ENCODE results near the gene PNRC2. TPM values are rescaled to one million over a fixed set of nuclear protein-coding genes. Genes with fewer than 3 reads are reported as not detected.

PNRC2 gene
- total and polyA plus RNA-seq, 2 of the 13 experiments (the other 11 are each of a cell fraction or from before 2014, with no cell fraction given) = 74.9 to 97.5 TPM

GRCh38 chr1:23959461-23960290 is at the start of gene PNRC2 (continued):
- TF ChIP-seq BCLAF1 (IDR thresholded peaks at IDR 0.05) (no peak), CHD2 (IDR thresholded peaks at IDR 0.05; ENCODE audit: low read depth, low read length) (no peak), HIC2 (CRISPR knock-in tag; IDR thresholded peaks at IDR 0.05; ENCODE audit: low read depth) (no peak), ZNF292 (CRISPR knock-in tag; IDR thresholded peaks at IDR 0.05; ENCODE audit: borderline replicate concordance, low read depth) (0 out of 2 replicates have a peak, but pooled peaks have one; percentile 1), CENPX (CRISPR knock-in tag; IDR thresholded peaks at IDR 0.05) (no peak), IKZF1 (IDR thresholded peaks at IDR 0.05) (no peak), FOXA1 (IDR thresholded peaks at IDR 0.05) (no peak), FOXA1 (CRISPR knock-in tag; IDR thresholded peaks at IDR 0.05) (no peak), SYNCRIP (IDR thresholded peaks at IDR 0.05; ENCODE audit: insufficient read depth, low read depth, low read length) (no peak), ZNF205 (CRISPR knock-in tag; IDR thresholded peaks at IDR 0.05) (peak; percentile 74; the same call in 1 of the 2 replicates), SAFB2 (CRISPR knock-in tag; IDR thresholded peaks at IDR 0.05; ENCODE audit: borderline replicate concordance, low read depth) (no peak), ZC3H13 (CRISPR knock-in tag; IDR thresholded peaks at IDR 0.05) (peak; percentile 74; the same call in 1 of the 2 replicates)
- TF ChIP-seq, protein P1, sequence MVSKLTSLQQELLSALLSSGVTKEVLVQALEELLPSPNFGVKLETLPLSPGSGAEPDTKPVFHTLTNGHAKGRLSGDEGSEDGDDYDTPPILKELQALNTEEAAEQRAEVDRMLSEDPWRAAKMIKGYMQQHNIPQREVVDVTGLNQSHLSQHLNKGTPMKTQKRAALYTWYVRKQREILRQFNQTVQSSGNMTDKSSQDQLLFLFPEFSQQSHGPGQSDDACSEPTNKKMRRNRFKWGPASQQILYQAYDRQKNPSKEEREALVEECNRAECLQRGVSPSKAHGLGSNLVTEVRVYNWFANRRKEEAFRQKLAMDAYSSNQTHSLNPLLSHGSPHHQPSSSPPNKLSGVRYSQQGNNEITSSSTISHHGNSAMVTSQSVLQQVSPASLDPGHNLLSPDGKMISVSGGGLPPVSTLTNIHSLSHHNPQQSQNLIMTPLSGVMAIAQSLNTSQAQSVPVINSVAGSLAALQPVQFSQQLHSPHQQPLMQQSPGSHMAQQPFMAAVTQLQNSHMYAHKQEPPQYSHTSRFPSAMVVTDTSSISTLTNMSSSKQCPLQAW (CRISPR knock-in tag; IDR thresholded peaks at IDR 0.05) = peak; percentile 95; the same call in 1 of the 2 replicates
- TF ChIP-seq, protein P2, sequence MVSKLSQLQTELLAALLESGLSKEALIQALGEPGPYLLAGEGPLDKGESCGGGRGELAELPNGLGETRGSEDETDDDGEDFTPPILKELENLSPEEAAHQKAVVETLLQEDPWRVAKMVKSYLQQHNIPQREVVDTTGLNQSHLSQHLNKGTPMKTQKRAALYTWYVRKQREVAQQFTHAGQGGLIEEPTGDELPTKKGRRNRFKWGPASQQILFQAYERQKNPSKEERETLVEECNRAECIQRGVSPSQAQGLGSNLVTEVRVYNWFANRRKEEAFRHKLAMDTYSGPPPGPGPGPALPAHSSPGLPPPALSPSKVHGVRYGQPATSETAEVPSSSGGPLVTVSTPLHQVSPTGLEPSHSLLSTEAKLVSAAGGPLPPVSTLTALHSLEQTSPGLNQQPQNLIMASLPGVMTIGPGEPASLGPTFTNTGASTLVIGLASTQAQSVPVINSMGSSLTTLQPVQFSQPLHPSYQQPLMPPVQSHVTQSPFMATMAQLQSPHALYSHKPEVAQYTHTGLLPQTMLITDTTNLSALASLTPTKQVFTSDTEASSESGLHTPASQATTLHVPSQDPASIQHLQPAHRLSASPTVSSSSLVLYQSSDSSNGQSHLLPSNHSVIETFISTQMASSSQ (IDR thresholded peaks at IDR 0.05; ENCODE audit: low read depth) = no peak
- TF ChIP-seq, protein P2 (CRISPR knock-in tag; IDR thresholded peaks at IDR 0.05; ENCODE audit: borderline replicate concordance) = peak; percentile 51
- TF ChIP-seq, protein P3, sequence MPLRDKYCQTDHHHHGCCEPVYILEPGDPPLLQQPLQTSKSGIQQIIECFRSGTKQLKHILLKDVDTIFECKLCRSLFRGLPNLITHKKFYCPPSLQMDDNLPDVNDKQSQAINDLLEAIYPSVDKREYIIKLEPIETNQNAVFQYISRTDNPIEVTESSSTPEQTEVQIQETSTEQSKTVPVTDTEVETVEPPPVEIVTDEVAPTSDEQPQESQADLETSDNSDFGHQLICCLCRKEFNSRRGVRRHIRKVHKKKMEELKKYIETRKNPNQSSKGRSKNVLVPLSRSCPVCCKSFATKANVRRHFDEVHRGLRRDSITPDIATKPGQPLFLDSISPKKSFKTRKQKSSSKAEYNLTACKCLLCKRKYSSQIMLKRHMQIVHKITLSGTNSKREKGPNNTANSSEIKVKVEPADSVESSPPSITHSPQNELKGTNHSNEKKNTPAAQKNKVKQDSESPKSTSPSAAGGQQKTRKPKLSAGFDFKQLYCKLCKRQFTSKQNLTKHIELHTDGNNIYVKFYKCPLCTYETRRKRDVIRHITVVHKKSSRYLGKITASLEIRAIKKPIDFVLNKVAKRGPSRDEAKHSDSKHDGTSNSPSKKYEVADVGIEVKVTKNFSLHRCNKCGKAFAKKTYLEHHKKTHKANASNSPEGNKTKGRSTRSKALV (CRISPR knock-in tag; IDR thresholded peaks at IDR 0.05) = peak; percentile 48
